CD14-positive monocyte (primary cell): ENCODE measurements around the gene RAPGEF2. TPM values are rescaled to one million over a fixed set of nuclear protein-coding genes. Genes with fewer than 3 reads are reported as not detected.

Experiments
- DNase-seq, 3 donors: peaks; one replicate each; pipeline ENCODE4 v3.0.0-alpha.2; 2011 to 2022
- H2AFZ ChIP-seq: 2 replicates; pipeline ENCODE4 v1.6.0; 2012; ENCODE audit warnings: mild to moderate bottlenecking, low read depth, low read length, inconsistent platforms; ENCODE audit not compliant: insufficient read depth, poor library complexity, severe bottlenecking
- H3K27ac ChIP-seq, 2 donors: 1 replicate in 1 of 2; 2 replicates in 1 of 2; pipeline ENCODE4 v1.5.1; 2012 to 2013; ENCODE audit warnings: low read length in 2 of 2, control low read depth in 1 of 2, inconsistent platforms in 1 of 2, low read depth in 1 of 2, mild to moderate bottlenecking in 1 of 2
- H3K27me3 ChIP-seq, 2 donors: one replicate each; pipeline versions ENCODE4 v1.6.0 to v1.6.1; 2011 to 2013; ENCODE audit warnings: low read length in 2 of 2; ENCODE audit not compliant: control insufficient read depth in 2 of 2, insufficient read depth in 2 of 2
- H3K36me3 ChIP-seq, 2 donors: replicated peaks in 1 of 2; 1 replicate in 1 of 2; 2 replicates in 1 of 2; pipeline versions ENCODE4 v1.5.1 to v1.6.1; 2012 to 2013; ENCODE audit warnings: low read length in 2 of 2, control low read depth in 1 of 2, inconsistent platforms in 1 of 2, mild to moderate bottlenecking in 1 of 2; ENCODE audit not compliant: insufficient read depth in 2 of 2, control insufficient read depth in 1 of 2
- H3K4me1 ChIP-seq, 2 donors: 1 replicate in 1 of 2; 2 replicates in 1 of 2; pipeline versions ENCODE4 v1.5.1 to v1.6.1; 2012 to 2013; ENCODE audit warnings: low read length in 2 of 2, control low read depth in 1 of 2, inconsistent platforms in 1 of 2, mild to moderate bottlenecking in 1 of 2, moderate library complexity in 1 of 2; ENCODE audit not compliant: insufficient read depth in 2 of 2, control insufficient read depth in 1 of 2
- H3K4me2 ChIP-seq: replicated peaks from 2 replicates; pipeline ENCODE3; 2012; ENCODE audit warnings: low read length, moderate library complexity, mild to moderate bottlenecking; ENCODE audit not compliant: poor library complexity, severe bottlenecking; ENCODE audit errors: extremely low read depth
- H3K4me3 ChIP-seq, 3 experiments: fragments of 200-600 bp in 1 of 3; sonication (generic) in 1 of 3; replicated peaks in 1 of 3; 1 replicate in 2 of 3; 2 replicates in 1 of 3; pipeline ENCODE4 v1.5.1; 2011 to 2013; ENCODE audit warnings: low read length in 3 of 3, mild to moderate bottlenecking in 3 of 3, control low read depth in 2 of 3, low read depth in 2 of 3, inconsistent platforms in 1 of 3, moderate library complexity in 1 of 3
- H3K79me2 ChIP-seq: 2 replicates; pipeline ENCODE4 v1.6.0; 2012; ENCODE audit warnings: mild to moderate bottlenecking, control low read depth, inconsistent platforms, low read length, moderate library complexity; ENCODE audit not compliant: insufficient read depth
- H3K9ac ChIP-seq: 2 replicates; pipeline ENCODE4 v1.6.0; 2017; ENCODE audit warnings: low read length, mild to moderate bottlenecking; ENCODE audit not compliant: insufficient read depth, poor library complexity, severe bottlenecking
- H3K9me3 ChIP-seq, 2 donors: replicated peaks in 1 of 2; 1 replicate in 1 of 2; 2 replicates in 1 of 2; pipeline versions ENCODE4 v1.5.1 to v1.6.1; 2012 to 2013; ENCODE audit warnings: low read length in 2 of 2, control low read depth in 1 of 2; ENCODE audit not compliant: control insufficient read depth in 1 of 2, insufficient read depth in 1 of 2
- H4K20me1 ChIP-seq: 2 replicates; pipeline ENCODE4 v1.6.0; 2012; ENCODE audit warnings: mild to moderate bottlenecking, low read length, control low read depth, moderate library complexity; ENCODE audit not compliant: insufficient read depth
- H3K27ac Mint-ChIP-seq, 7 donors: one replicate each; pipeline ENCODE4 v1.8.0; 2020; ENCODE audit warnings: mild to moderate bottlenecking in 7 of 7, mixed read lengths in 7 of 7, moderate library complexity in 6 of 7, inconsistent platforms in 2 of 7
- H3K27me3 Mint-ChIP-seq, 3 donors: one replicate each; pipeline ENCODE4 v1.8.0; 2021 to 2022; ENCODE audit warnings: low read depth in 3 of 3, mild to moderate bottlenecking in 3 of 3, mixed read lengths in 3 of 3, moderate library complexity in 3 of 3, inconsistent platforms in 1 of 3
- H3K36me3 Mint-ChIP-seq, 2 donors: one replicate each; pipeline ENCODE4 v1.8.0; 2020; ENCODE audit warnings: mixed read lengths in 2 of 2, inconsistent platforms in 1 of 2, mild to moderate bottlenecking in 1 of 2
- H3K4me1 Mint-ChIP-seq: one replicate; pipeline ENCODE4 v1.8.0; 2020; ENCODE audit warnings: mild to moderate bottlenecking, mixed read lengths
- H3K4me3 Mint-ChIP-seq, 2 donors: one replicate each; pipeline ENCODE4 v1.8.0; 2020; ENCODE audit warnings: mild to moderate bottlenecking in 2 of 2, mixed read lengths in 2 of 2, moderate library complexity in 1 of 2
- H3K9me3 Mint-ChIP-seq, 7 donors: one replicate each; pipeline ENCODE4 v1.8.0; 2020 to 2022; ENCODE audit warnings: mixed read lengths in 7 of 7, mild to moderate bottlenecking in 6 of 7, moderate library complexity in 6 of 7, inconsistent platforms in 2 of 7
- WGBS: methylation state at CpG from one replicate; pipeline ENCODE4 v1.1.5; 2013; ENCODE audit warnings: missing lambda C conversion rate; ENCODE audit not compliant: insufficient coverage; 5-methylcytosine and 5-hydroxymethylcytosine counted together
- intact Hi-C, 2 donors: fragments of 100-400 bp; cut with micrococcal nuclease; formaldehyde crosslinking; loops; one replicate each; pipeline versions ENCODE4 v1.15.0 to v1.15.1; 2023
- polyA plus RNA-seq, 3 donors: library from polyadenylated mRNA; depleted of rRNA in 1 of 3; unstranded in 2 of 3; stranded (reverse) in 1 of 3; fragments of 300-500 nt in 2 of 3; fragments of >200 nt in 1 of 3; fragmentation: Illumina TruSeq in 2 of 3; gene quantifications; 1 replicate in 2 of 3; 2 replicates in 1 of 3; pipeline ENCODE4 v1.2.3, GENCODE V29; 2012 to 2021
- TF ChIP-seq, protein P1 (sequence below): fragments of 200-600 bp; IDR thresholded peaks from one replicate; pipeline ENCODE4 v1.8.0; 2022; ENCODE audit warnings: antibody characterized with exemption, mild to moderate bottlenecking

Gene RAPGEF2
- polyA plus RNA-seq, 3 donors, result 1.5 to 29.8 (median 2.0) TPM

- TF ChIP-seq, protein P1, sequence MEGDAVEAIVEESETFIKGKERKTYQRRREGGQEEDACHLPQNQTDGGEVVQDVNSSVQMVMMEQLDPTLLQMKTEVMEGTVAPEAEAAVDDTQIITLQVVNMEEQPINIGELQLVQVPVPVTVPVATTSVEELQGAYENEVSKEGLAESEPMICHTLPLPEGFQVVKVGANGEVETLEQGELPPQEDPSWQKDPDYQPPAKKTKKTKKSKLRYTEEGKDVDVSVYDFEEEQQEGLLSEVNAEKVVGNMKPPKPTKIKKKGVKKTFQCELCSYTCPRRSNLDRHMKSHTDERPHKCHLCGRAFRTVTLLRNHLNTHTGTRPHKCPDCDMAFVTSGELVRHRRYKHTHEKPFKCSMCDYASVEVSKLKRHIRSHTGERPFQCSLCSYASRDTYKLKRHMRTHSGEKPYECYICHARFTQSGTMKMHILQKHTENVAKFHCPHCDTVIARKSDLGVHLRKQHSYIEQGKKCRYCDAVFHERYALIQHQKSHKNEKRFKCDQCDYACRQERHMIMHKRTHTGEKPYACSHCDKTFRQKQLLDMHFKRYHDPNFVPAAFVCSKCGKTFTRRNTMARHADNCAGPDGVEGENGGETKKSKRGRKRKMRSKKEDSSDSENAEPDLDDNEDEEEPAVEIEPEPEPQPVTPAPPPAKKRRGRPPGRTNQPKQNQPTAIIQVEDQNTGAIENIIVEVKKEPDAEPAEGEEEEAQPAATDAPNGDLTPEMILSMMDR, result no peak
- Histone ChIP-seq H3K27me3 (no peaks in the 10 kb centered on the region), H4K20me1 (peaks cover 88% of the 10 kb centered on the region), H3K27ac (no peak overlapping the region), H3K4me2 (no peak overlapping the region), H3K9ac (no peak overlapping the region), H3K9me3 (no peaks in the 10 kb centered on the region), H3K4me3 (no peak overlapping the region), H2AFZ (no peak overlapping the region), H3K79me2 (peaks cover 46% of the 10 kb centered on the region), H3K4me1 (no peaks in the 10 kb centered on the region), H3K36me3 (no peaks in the 10 kb centered on the region)
- Mint-ChIP-seq H3K9me3 (no peaks in the 10 kb centered on the region), H3K36me3 (peaks cover 4% of the 10 kb centered on the region in 2 donors), H3K27me3 (peaks cover 0 to 4% (median 0%) of the 10 kb centered on the region in 3 donors), H3K4me1 (peaks cover 6% of the 10 kb centered on the region), H3K4me3 (no peak overlapping the region), H3K27ac (no peak overlapping the region)
- no peak for DNase-seq
- no CpG with 5 or more reads among the region's 2 CpGs for WGBS
- intact Hi-C loops, result no loop called here
Observed at GRCh38 chr4:159117564-159117963, 14.7 kb downstream of the RAPGEF2 start.

DNA sequence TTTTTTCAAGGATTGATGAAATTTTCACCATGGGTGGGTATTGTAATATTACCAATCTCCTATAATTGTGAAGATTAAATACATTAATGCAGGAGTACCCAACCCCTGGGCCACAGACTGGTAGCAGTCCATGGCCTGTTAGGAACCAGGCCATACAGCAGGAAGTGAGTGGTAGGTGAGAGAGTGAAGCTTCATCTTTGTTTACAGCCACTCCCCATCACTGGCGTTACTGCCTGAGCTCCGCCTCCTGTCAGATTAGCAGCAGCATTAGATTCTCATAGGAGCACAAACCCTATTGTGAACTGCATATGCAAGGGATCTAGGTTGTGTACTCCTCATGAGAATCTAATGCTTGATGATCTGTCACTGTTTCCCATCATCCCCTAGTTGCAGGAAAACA lies 15.1 kb downstream of the RAPGEF2 start:
- H3K79me2 ChIP-seq, result peaks cover 42% of the 10 kb centered on the region
- H2AFZ ChIP-seq, result no peak overlapping the region
- H3K27ac ChIP-seq, result no peak overlapping the region
- no peaks in the 10 kb centered on the region for H3K27me3 ChIP-seq
- H3K4me2 ChIP-seq, result no peak overlapping the region
- H3K9ac ChIP-seq, result no peak overlapping the region
- Mint-ChIP-seq H3K4me3 (no peak overlapping the region), H3K36me3 (peaks cover 3 to 4% of the 10 kb centered on the region in 2 donors), H3K27ac (no peak overlapping the region), H3K27me3 (peaks cover 0 to 4% (median 0%) of the 10 kb centered on the region in 3 donors), H3K4me1 (peaks cover 6% of the 10 kb centered on the region), H3K9me3 (no peaks in the 10 kb centered on the region)
- no peaks in the 10 kb centered on the region for H3K36me3 ChIP-seq
- no peaks in the 10 kb centered on the region for H3K9me3 ChIP-seq
- H3K4me3 ChIP-seq, result no peak overlapping the region
- no CpG with 5 or more reads among the region's 2 CpGs for WGBS
- TF ChIP-seq, protein P1, result no peak
- DNase-seq, result no peak
- no peaks in the 10 kb centered on the region for H3K4me1 ChIP-seq
- intact Hi-C loops, result no loop called here
- H4K20me1 ChIP-seq, result peaks cover 88% of the 10 kb centered on the region
